GM18520 (cell line): ENCODE data around the gene LSM8.
"Not testable (repeated sequence)": the region's sequence is repeated elsewhere in the genome, so short reads cannot be mapped to it uniquely, and the experiment has no call there.

Experiments used
- ATAC-seq: cut with Tn5 transposase; IDR thresholded peaks from one replicate; pipeline ENCODE4 v1.9.1; 2021; ENCODE audit not compliant: unreplicated experiment

Gene LSM8

GRCh38 chr7:118202061-118202460, 18.1 kb downstream of the LSM8 start:
- no peak for ATAC-seq

DNA sequence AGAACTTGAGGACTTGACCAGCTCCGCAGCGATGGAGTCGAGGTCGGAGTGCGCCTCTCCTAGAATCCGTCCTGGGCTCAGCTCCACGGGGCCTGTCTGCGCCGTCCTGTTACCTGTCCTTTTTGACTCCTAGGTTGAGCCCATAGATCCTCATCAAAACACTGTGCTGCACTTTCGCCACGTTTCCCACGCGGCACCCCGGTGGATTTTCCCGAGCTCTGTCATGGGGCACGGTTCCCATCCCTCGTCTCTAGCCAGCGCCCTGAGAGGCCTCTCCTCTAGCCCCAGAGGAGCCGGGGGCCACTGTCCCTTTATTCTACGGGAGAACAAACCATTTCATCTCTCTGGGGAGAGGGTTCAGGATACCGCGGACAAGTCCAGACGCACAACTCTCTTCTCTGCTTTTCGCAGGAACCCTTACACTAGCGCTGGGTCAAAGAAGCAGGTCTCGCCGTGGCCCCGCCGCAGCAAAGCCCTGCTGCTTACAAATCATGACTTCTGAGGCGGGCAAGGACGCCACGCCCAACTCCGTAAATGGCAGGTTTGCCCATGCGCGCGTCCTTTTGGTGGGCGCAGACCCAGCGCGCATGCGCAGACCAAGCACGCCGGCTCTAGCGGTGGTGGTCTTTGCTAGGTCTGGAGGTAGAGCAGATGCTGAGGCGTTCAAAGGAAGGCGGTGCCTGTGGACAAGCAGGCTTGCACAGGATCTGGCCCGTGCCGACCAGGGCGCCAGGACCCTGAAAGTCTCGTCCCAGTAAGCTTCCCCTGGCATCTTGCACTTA, 30.3 kb downstream of the LSM8 start:
- peak; percentile 94 for ATAC-seq

DNA sequence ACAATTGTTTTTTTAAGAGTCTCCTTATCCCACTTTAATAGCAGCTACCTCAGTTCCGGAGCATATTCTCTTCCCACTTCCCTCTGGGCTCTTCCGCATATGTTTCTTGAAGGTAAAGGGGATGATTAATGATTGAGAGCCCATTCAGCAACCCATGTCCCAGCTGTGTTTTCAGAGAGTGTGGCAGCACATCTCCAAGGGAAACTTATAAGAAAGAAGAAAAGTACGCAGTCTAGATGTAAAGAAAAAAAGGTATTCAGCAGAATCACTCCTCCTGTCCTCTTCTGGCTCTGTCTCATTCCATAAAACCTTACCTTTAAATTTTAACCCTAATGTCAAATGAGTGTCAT, 30.8 kb downstream of the LSM8 start:
- ATAC-seq: no peak

DNA sequence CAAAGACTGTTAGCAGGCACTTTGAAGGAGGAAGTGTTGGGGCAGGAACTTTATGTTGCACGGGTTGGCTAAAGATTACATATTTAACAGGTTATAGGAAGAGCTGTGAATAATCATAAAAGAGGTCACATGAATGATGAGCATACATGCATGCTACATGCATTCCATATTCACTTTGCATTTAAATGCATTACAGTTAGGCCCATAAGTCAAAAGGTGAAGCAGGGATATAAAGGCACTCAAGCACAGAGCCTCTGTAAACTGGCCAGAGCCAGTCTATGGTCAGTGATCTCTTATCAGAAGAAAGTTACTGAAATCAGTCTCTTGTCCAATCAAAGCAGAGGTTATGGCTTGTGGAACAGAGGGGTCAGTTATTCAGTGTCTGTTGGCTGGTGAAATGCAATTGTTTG, 33.3 kb downstream of the LSM8 start:
- no peak for ATAC-seq

- no peak for ATAC-seq
Observed at GRCh38 chr7:118218413-118219156, 34.6 kb downstream of the LSM8 start.

- no peak for ATAC-seq
Observed at GRCh38 chr7:118219157-118219512, 35.2 kb downstream of the LSM8 start.

- ATAC-seq: no peak
Observed at GRCh38 chr7:118220583-118220982, 36.6 kb downstream of the LSM8 start.

DNA sequence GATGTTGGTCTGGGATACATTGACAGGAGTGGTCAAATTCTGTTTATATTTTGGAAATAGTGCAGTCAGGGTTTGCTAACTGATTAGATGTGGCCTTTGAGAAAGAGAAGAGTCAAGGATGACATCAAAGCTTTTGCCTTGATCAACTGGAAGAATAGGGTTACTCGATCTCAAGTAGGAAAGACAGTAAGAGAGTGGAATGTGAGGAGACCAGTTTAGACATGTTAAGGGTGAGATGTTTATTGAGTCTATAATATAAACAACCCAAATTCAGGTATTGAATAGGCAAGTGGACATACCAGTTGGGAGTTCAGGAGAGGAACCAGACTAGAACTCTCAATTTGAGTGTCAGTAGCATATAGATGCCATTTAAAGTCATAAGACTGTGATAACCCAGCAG, 38.6 kb downstream of the LSM8 start:
- no peak for ATAC-seq

DNA sequence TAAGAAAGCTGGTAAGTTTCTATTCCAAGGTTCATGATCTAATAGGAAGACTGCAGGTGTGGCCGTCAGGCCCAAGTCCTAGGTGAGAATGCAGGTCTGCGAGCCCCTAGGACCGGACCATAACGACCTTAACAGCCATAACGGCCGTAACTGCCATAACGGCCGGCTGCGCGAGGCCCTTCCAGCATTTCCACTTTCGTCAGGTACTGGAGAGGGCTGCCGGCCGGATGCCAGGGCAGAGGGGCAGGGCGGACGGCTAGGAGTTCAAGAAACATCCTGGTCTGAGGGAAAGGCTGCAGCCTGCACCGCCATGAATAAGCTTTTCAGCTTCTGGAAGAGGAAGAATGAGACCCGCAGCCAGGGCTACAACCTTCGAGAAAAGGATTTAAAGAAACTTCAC, 40.6 kb downstream of the LSM8 start, which contains the start of gene ANKRD7:
Gene ANKRD7 (plus strand): TSS at position 184 of the 400 bp plus-strand sequence. CDS start 127 bp downstream, at position 311.
- ATAC-seq: no peak

- ATAC-seq: no peak
Observed at GRCh38 chr7:118232837-118233236, 48.9 kb downstream of the LSM8 start.

DNA sequence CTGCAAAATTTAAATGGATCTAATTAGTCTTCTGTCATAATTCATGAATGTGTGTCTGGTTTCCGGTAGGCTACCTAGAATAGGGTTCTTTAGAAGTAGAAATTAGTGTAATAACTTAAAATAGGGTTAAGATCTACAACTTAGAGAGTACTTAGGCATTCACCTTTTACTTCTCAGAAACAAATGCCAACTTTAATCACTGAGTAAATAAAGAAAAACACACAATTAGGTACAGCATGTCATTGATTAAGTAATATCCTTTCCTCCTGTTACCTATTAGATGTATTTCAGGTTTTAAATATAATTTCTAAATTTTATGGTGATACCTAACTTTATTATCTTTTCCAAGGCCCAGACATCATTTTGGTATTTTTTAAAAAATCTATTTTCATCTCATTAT, 49.8 kb downstream of the LSM8 start:
- no peak for ATAC-seq

- no peak for ATAC-seq
Observed at GRCh38 chr7:118239014-118239413, 55.0 kb downstream of the LSM8 start.

DNA sequence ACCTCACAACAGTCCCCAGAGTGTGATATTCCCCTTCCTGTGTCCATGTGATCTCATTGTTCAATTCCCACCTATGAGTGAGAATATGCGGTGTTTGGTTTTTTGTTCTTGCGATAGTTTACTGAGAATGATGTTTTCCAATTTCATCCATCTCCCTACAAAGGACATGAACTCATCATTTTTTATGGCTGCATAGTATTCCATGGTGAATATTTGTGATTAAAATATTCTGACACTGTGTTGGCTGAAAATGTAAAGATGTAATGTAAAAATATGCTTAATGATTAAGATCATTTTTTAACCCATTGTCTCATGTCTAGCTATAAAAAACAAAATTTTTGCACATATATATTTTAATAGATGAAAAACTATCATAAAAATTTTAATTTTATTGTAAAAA, 56.4 kb downstream of the LSM8 start:
- not testable (repeated sequence) for ATAC-seq
